Neural cell (in vitro differentiated cells): ENCODE data around the gene NANOS1. TPM values are rescaled to one million over a fixed set of nuclear protein-coding genes. Genes with fewer than 3 reads are reported as not detected.

ENCODE experiments used
- H2AFZ ChIP-seq: fragments of 200-600, 300-800 bp; sonication (generic), shearing (Covaris generic); 2 replicates; pipeline ENCODE4 v1.6.0; 2014; ENCODE audit warnings: low read depth, mild to moderate bottlenecking, antibody characterized with exemption, low read length, moderate library complexity
- H3F3A ChIP-seq: fragments of 200-600 bp; shearing (Covaris generic); 2 replicates; pipeline ENCODE4 v1.6.1; 2016; ENCODE audit warnings: mild to moderate bottlenecking, moderate library complexity, mixed read lengths, antibody characterized with exemption, low read length; ENCODE audit not compliant: insufficient read depth, poor library complexity, severe bottlenecking
- H3K27ac ChIP-seq: fragments of 200-600, 300-800 bp; sonication (generic), shearing (Covaris generic); 2 replicates; pipeline ENCODE4 v1.5.1; 2014; ENCODE audit warnings: mild to moderate bottlenecking, low read length, moderate library complexity
- H3K27me3 ChIP-seq: fragments of 300-800, 200-600 bp; sonication (generic), shearing (Covaris generic); 2 replicates; pipeline ENCODE4 v1.6.0; 2014; ENCODE audit warnings: mild to moderate bottlenecking, low read depth, low read length, moderate library complexity; ENCODE audit not compliant: insufficient read depth
- H3K36me3 ChIP-seq: fragments of 300-800, 200-600 bp; sonication (generic), shearing (Covaris generic); 2 replicates; pipeline ENCODE4 v1.5.1; 2014; ENCODE audit warnings: mild to moderate bottlenecking, antibody characterized with exemption, low read length, moderate library complexity; ENCODE audit not compliant: insufficient read depth
- H3K4me2 ChIP-seq: fragments of 300-800, 200-600 bp; sonication (generic), shearing (Covaris generic); 2 replicates; pipeline ENCODE4 v1.6.0; 2014; ENCODE audit warnings: mild to moderate bottlenecking, low read length
- H3K4me3 ChIP-seq: fragments of 300-800, 200-600 bp; sonication (generic), shearing (Covaris generic); 2 replicates; pipeline ENCODE4 v1.5.1; 2014; ENCODE audit warnings: mild to moderate bottlenecking, low read length, moderate library complexity
- H3K79me2 ChIP-seq: fragments of 200-600 bp; shearing (Covaris generic); replicated peaks from 2 replicates; pipeline ENCODE4 v1.6.0; 2014; ENCODE audit warnings: mild to moderate bottlenecking, low read length, moderate library complexity; ENCODE audit not compliant: insufficient read depth
- H3K9ac ChIP-seq: fragments of 300-800, 200-600 bp; sonication (generic), shearing (Covaris generic); 2 replicates; pipeline ENCODE4 v1.6.1; 2016; ENCODE audit warnings: mild to moderate bottlenecking, low read length, mixed read lengths
- H3K9me2 ChIP-seq: fragments of 200-600 bp; shearing (Covaris generic); 2 replicates; pipeline ENCODE4 v1.6.1; 2016; ENCODE audit warnings: mild to moderate bottlenecking, low read length, mixed read lengths; ENCODE audit not compliant: insufficient read depth
- H3K9me3 ChIP-seq: fragments of 200-600, 300-800 bp; sonication (generic), shearing (Covaris generic); 2 replicates; pipeline ENCODE4 v1.6.1; 2016; ENCODE audit warnings: mild to moderate bottlenecking, mixed run types, low read length, moderate library complexity, mixed read lengths
- H4K20me1 ChIP-seq: fragments of 200-600 bp; shearing (Covaris generic); 2 replicates; pipeline ENCODE4 v1.6.1; 2016; ENCODE audit warnings: mild to moderate bottlenecking, mixed run types; ENCODE audit not compliant: insufficient read depth
- CTCF ChIP-seq: fragments of 450-650 bp; IDR thresholded peaks from 2 replicates; pipeline ENCODE4 v1.5.1; 2014; ENCODE audit warnings: antibody characterized with exemption, mild to moderate bottlenecking, moderate library complexity; ENCODE audit not compliant: poor library complexity, severe bottlenecking
- EP300 ChIP-seq: fragments of 450-650 bp; conservative IDR thresholded peaks from 2 replicates; pipeline ENCODE4 v1.6.1; 2014; ENCODE audit warnings: antibody characterized with exemption, mild to moderate bottlenecking, moderate library complexity; ENCODE audit not compliant: poor library complexity, severe bottlenecking
- EZH2 ChIP-seq: fragments of 200-600, 300-800 bp; shearing (Covaris generic), sonication (generic); IDR thresholded peaks from 2 replicates; pipeline ENCODE4 v1.6.1; 2014; ENCODE audit warnings: antibody characterized with exemption, low read length, borderline replicate concordance, mild to moderate bottlenecking; ENCODE audit not compliant: insufficient read depth, poor library complexity, severe bottlenecking
- MXI1 ChIP-seq: fragments of 450-650 bp; conservative IDR thresholded peaks from 2 replicates; pipeline ENCODE4 v1.6.1; 2014; ENCODE audit warnings: antibody characterized with exemption, mild to moderate bottlenecking; ENCODE audit not compliant: poor library complexity, severe bottlenecking
- POLR2AphosphoS5 ChIP-seq: IDR thresholded peaks from 2 replicates; pipeline ENCODE4 v1.6.1; 2012
- RAD21 ChIP-seq: fragments of 450-650 bp; conservative IDR thresholded peaks from 2 replicates; pipeline ENCODE4 v1.6.1; 2014; ENCODE audit warnings: antibody characterized with exemption, mild to moderate bottlenecking, moderate library complexity
- REST ChIP-seq: IDR thresholded peaks from 2 replicates; pipeline ENCODE4 v1.6.1; 2012; ENCODE audit warnings: borderline replicate concordance
- SMC3 ChIP-seq: fragments of 450-650 bp; conservative IDR thresholded peaks from 2 replicates; pipeline ENCODE4 v1.6.1; 2014; ENCODE audit warnings: antibody characterized with exemption, mild to moderate bottlenecking, moderate library complexity; ENCODE audit not compliant: poor library complexity
- TAF1 ChIP-seq: IDR thresholded peaks from 2 replicates; pipeline ENCODE4 v1.6.1; 2012; ENCODE audit warnings: low read depth
- polyA plus RNA-seq: library from polyadenylated mRNA; depleted of rRNA; stranded (reverse); fragments of >200 nt; gene quantifications from 2 replicates; pipeline ENCODE4 v1.2.3, GENCODE V29; 2014

The NANOS1 gene
- polyA plus RNA-seq, 1 donor from 2014 or later, result 29.1 TPM

GRCh38 chr10:119070395-119071165 lies 41.1 kb downstream of the NANOS1 start:
- H3K27ac ChIP-seq, result no peak overlapping the region
- H3K4me2 ChIP-seq, result no peak overlapping the region
- no peaks in the 10 kb centered on the region for H3K27me3 ChIP-seq
- H3F3A ChIP-seq, result no peaks in the 10 kb centered on the region
- peaks cover 4% of the 10 kb centered on the region for H3K36me3 ChIP-seq
- no peaks in the 10 kb centered on the region for H4K20me1 ChIP-seq
- no peaks in the 10 kb centered on the region for H3K9me3 ChIP-seq
- H3K9ac ChIP-seq, result no peak overlapping the region
- no peak overlapping the region for H2AFZ ChIP-seq
- no peak overlapping the region for H3K4me3 ChIP-seq
- H3K79me2 ChIP-seq, result peaks cover 36% of the 10 kb centered on the region
- no peak for TF ChIP-seq TAF1
- no peak for TF ChIP-seq POLR2AphosphoS5
- no peak for TF ChIP-seq REST
- TF ChIP-seq CTCF, result no peak
- TF ChIP-seq SMC3, result no peak
- no peak for TF ChIP-seq MXI1
- no peak for TF ChIP-seq RAD21
- no peak for TF ChIP-seq EZH2
- no peak for TF ChIP-seq EP300
- no peaks in the 10 kb centered on the region for H3K9me2 ChIP-seq

- no peaks in the 10 kb centered on the region for H3K9me3 ChIP-seq
- no peak for TF ChIP-seq EZH2
- TF ChIP-seq SMC3, result no peak
- TF ChIP-seq REST, result no peak
- TF ChIP-seq POLR2AphosphoS5, result no peak
- TF ChIP-seq CTCF, result no peak
- TF ChIP-seq EP300, result no peak
- TF ChIP-seq RAD21, result no peak
- no peak for TF ChIP-seq TAF1
- no peak for TF ChIP-seq MXI1
- no peak overlapping the region for H3K9ac ChIP-seq
- H3K9me2 ChIP-seq, result no peaks in the 10 kb centered on the region
- H3K36me3 ChIP-seq, result peaks cover 4% of the 10 kb centered on the region
- peaks cover 66% of the 10 kb centered on the region for H3K79me2 ChIP-seq
- H3K27ac ChIP-seq, result no peak overlapping the region
- H3K27me3 ChIP-seq, result no peaks in the 10 kb centered on the region
- no peaks in the 10 kb centered on the region for H4K20me1 ChIP-seq
- no peak overlapping the region for H2AFZ ChIP-seq
- no peak overlapping the region for H3K4me3 ChIP-seq
- no peaks in the 10 kb centered on the region for H3F3A ChIP-seq
- H3K4me2 ChIP-seq, result no peak overlapping the region
Observed at GRCh38 chr10:119073584-119073983, 44.1 kb downstream of the NANOS1 start.
